SK-N-SH treated with all-trans-retinoic acid at 6 μM for 48 hours (cell line): ENCODE results near the gene SLC25A2.
A peak's percentile ranks its signal among the peaks of the same experiment; 100 is the strongest.
"Not testable (repeated sequence)": the region's sequence is repeated elsewhere in the genome, so short reads cannot be mapped to it uniquely, and the experiment has no call there.

Experiments
- ATAC-seq: fragments of 200-7000 bp; cut with Tn5 transposase; 3 replicates; pipeline ENCODE4 v1.9.1; 2020; ENCODE audit warnings: mild to moderate bottlenecking, moderate library complexity
- ARNTL ChIP-seq: fragments of 450-650 bp; formaldehyde crosslinking; IDR thresholded peaks from 2 replicates; pipeline ENCODE4 v1.5.0; 2020; ENCODE audit warnings: low read depth, mild to moderate bottlenecking, moderate library complexity, borderline replicate concordance
- BACH2 ChIP-seq: fragments of 250-450 bp; sonication (Bioruptor Pico); IDR thresholded peaks from 2 replicates; pipeline ENCODE4 v1.9.0; 2021; ENCODE audit warnings: mild to moderate bottlenecking, borderline replicate concordance
- ESRRG ChIP-seq: fragments of 250-450 bp; sonication (Bioruptor Pico); IDR thresholded peaks from 2 replicates; pipeline ENCODE4 v1.6.1; 2021; ENCODE audit warnings: mild to moderate bottlenecking
- OSR1 ChIP-seq: fragments of 250-450 bp; sonication (Bioruptor Pico); IDR thresholded peaks from 2 replicates; pipeline ENCODE4 v1.8.0; 2022; ENCODE audit warnings: moderate library complexity, mild to moderate bottlenecking, inconsistent platforms
- PPARA ChIP-seq: fragments of 250-450 bp; sonication (Bioruptor Pico); IDR thresholded peaks from 2 replicates; pipeline ENCODE4 v1.5.0; 2020; ENCODE audit warnings: mild to moderate bottlenecking, borderline replicate concordance
- RARB ChIP-seq: fragments of 250-450 bp; sonication (Bioruptor Pico); IDR thresholded peaks from 2 replicates; pipeline ENCODE4 v1.8.0; 2021; ENCODE audit warnings: mild to moderate bottlenecking, moderate library complexity
- SNAI2 ChIP-seq: fragments of 250-450 bp; sonication (Bioruptor Pico); IDR thresholded peaks from 2 replicates; pipeline ENCODE4 v1.5.0; 2020; ENCODE audit warnings: mild to moderate bottlenecking, moderate library complexity
- TCF4 ChIP-seq: fragments of 250-450 bp; sonication (Bioruptor Pico); IDR thresholded peaks from 2 replicates; pipeline ENCODE4 v1.8.0; 2021; ENCODE audit warnings: mild to moderate bottlenecking, moderate library complexity, borderline replicate concordance
- TOX ChIP-seq: fragments of 250-450 bp; sonication (Bioruptor Pico); IDR thresholded peaks from 2 replicates; pipeline ENCODE4 v1.8.0; 2021; ENCODE audit warnings: mild to moderate bottlenecking, moderate library complexity, borderline replicate concordance
- ZC3H10 ChIP-seq: fragments of 250-450 bp; sonication (Bioruptor Pico); IDR thresholded peaks from 2 replicates; pipeline ENCODE4 v1.5.1; 2021; ENCODE audit warnings: mild to moderate bottlenecking, moderate library complexity
- ZFP3 ChIP-seq: fragments of 250-450 bp; sonication (Bioruptor Pico); IDR thresholded peaks from 2 replicates; pipeline ENCODE4 v1.5.0; 2020; ENCODE audit warnings: mild to moderate bottlenecking, moderate library complexity
- ZFP30 ChIP-seq: fragments of 450-650 bp; formaldehyde crosslinking; IDR thresholded peaks from 2 replicates; pipeline ENCODE4 v1.5.0; 2022; ENCODE audit warnings: mild to moderate bottlenecking, moderate library complexity
- ZNF565 ChIP-seq: fragments of 450-650 bp; formaldehyde crosslinking; conservative IDR thresholded peaks from 2 replicates; pipeline ENCODE4 v1.5.0; 2020; ENCODE audit warnings: low read depth, mild to moderate bottlenecking, moderate library complexity
- ZNF8 ChIP-seq: fragments of 450-650 bp; formaldehyde crosslinking; IDR thresholded peaks from 2 replicates; pipeline ENCODE4 v1.5.0; 2020; ENCODE audit warnings: mild to moderate bottlenecking, moderate library complexity
- TF ChIP-seq, protein P1 (sequence below): fragments of 250-450 bp; sonication (Bioruptor Pico); IDR thresholded peaks from 2 replicates; pipeline ENCODE4 v1.5.0; 2020; ENCODE audit warnings: mild to moderate bottlenecking, moderate library complexity
- TF ChIP-seq, protein P2 (sequence below): fragments of 250-450 bp; sonication (Bioruptor Pico); IDR thresholded peaks from 2 replicates; pipeline ENCODE4 v1.5.1; 2020; ENCODE audit warnings: low read depth, mild to moderate bottlenecking, moderate library complexity
- TF ChIP-seq, protein P3 (sequence below): fragments of 250-450 bp; sonication (Bioruptor Pico); IDR thresholded peaks from 2 replicates; pipeline ENCODE4 v1.8.0; 2020; ENCODE audit warnings: mild to moderate bottlenecking, moderate library complexity, borderline replicate concordance
- TF ChIP-seq, protein P4 (sequence below): fragments of 250-450 bp; sonication (Bioruptor Pico); IDR thresholded peaks from 2 replicates; pipeline ENCODE4 v1.5.1; 2021; ENCODE audit warnings: mild to moderate bottlenecking, moderate library complexity
- TF ChIP-seq, protein P5 (sequence below): fragments of 250-450 bp; sonication (Bioruptor Pico); IDR thresholded peaks from 2 replicates; pipeline ENCODE4 v1.8.0; 2021; ENCODE audit warnings: low read depth, mild to moderate bottlenecking, moderate library complexity, borderline replicate concordance

SLC25A2 gene

DNA sequence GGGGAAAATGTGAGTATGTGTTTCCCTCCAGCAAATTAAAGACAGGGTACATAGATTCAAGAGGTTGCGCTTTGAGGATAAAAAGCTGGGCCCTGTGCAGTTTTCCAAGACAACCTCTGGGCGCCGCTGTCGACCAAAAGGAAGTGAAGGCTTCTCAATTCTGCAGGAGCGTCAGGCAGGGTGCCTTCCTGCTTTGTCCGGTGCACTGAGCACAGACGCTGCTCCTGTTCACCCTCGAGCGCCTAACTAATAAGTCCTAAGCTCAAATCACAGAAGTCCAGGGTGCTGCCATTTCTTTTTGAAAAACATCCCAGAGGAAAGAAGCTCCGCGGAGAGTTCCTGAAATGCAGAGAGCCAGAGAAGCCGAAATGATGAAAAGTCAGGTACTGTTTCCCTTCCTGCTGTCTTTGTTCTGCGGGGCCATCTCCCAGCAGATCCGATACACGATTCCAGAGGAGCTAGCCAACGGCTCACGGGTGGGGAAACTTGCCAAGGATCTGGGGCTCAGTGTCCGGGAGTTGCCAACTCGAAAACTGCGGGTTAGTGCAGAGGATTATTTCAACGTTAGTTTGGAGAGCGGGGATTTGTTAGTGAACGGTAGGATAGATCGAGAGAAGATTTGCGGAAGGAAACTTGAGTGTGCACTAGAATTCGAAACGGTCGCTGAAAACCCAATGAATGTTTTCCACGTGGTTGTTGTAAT lies 46.2 kb upstream of the SLC25A2 start, which contains the start of gene PCDHGB1:
PCDHGB1 (plus strand) TSS at position 183 of the 703 bp plus-strand sequence; CDS start at position 345, 162 bp downstream.
- peak; percentile 27; the same call in 1 of the 3 replicates for ATAC-seq

DNA sequence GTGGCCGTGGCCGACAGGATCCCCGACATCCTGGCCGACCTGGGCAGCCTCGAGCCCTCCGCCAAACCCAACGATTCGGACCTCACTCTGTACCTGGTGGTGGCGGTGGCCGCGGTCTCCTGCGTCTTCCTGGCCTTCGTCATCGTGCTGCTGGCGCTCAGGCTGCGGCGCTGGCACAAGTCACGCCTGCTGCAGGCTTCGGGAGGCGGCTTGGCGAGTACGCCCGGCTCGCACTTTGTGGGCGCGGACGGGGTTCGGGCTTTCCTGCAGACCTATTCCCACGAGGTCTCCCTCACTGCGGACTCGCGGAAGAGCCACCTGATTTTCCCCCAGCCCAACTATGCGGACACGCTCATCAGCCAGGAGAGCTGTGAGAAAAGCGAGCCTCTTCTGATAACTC lies 42.2 kb upstream of the SLC25A2 start:
- ATAC-seq, result not testable (repeated sequence)

More for the DNA sequence above, 46.2 kb upstream of the SLC25A2 start, which contains the start of gene PCDHGB1:
- TF ChIP-seq ZNF565 (CRISPR knock-in tag) (no peak), RARB (CRISPR knock-in tag) (no peak), TOX (no peak), ZFP3 (CRISPR knock-in tag) (no peak), BACH2 (CRISPR knock-in tag) (no peak), TCF4 (CRISPR knock-in tag) (no peak), ZNF8 (CRISPR knock-in tag) (no peak), ZFP30 (CRISPR knock-in tag) (no peak), ZC3H10 (CRISPR knock-in tag) (no peak), OSR1 (no peak), SNAI2 (CRISPR knock-in tag) (no peak)
- TF ChIP-seq, protein P1, sequence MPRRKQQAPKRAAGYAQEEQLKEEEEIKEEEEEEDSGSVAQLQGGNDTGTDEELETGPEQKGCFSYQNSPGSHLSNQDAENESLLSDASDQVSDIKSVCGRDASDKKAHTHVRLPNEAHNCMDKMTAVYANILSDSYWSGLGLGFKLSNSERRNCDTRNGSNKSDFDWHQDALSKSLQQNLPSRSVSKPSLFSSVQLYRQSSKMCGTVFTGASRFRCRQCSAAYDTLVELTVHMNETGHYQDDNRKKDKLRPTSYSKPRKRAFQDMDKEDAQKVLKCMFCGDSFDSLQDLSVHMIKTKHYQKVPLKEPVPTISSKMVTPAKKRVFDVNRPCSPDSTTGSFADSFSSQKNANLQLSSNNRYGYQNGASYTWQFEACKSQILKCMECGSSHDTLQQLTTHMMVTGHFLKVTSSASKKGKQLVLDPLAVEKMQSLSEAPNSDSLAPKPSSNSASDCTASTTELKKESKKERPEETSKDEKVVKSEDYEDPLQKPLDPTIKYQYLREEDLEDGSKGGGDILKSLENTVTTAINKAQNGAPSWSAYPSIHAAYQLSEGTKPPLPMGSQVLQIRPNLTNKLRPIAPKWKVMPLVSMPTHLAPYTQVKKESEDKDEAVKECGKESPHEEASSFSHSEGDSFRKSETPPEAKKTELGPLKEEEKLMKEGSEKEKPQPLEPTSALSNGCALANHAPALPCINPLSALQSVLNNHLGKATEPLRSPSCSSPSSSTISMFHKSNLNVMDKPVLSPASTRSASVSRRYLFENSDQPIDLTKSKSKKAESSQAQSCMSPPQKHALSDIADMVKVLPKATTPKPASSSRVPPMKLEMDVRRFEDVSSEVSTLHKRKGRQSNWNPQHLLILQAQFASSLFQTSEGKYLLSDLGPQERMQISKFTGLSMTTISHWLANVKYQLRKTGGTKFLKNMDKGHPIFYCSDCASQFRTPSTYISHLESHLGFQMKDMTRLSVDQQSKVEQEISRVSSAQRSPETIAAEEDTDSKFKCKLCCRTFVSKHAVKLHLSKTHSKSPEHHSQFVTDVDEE (CRISPR knock-in tag), result no peak
- TF ChIP-seq, protein P2, sequence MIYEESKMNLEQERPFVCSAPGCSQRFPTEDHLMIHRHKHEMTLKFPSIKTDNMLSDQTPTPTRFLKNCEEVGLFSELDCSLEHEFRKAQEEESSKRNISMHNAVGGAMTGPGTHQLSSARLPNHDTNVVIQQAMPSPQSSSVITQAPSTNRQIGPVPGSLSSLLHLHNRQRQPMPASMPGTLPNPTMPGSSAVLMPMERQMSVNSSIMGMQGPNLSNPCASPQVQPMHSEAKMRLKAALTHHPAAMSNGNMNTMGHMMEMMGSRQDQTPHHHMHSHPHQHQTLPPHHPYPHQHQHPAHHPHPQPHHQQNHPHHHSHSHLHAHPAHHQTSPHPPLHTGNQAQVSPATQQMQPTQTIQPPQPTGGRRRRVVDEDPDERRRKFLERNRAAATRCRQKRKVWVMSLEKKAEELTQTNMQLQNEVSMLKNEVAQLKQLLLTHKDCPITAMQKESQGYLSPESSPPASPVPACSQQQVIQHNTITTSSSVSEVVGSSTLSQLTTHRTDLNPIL (CRISPR knock-in tag), result no peak
- TF ChIP-seq, protein P3, sequence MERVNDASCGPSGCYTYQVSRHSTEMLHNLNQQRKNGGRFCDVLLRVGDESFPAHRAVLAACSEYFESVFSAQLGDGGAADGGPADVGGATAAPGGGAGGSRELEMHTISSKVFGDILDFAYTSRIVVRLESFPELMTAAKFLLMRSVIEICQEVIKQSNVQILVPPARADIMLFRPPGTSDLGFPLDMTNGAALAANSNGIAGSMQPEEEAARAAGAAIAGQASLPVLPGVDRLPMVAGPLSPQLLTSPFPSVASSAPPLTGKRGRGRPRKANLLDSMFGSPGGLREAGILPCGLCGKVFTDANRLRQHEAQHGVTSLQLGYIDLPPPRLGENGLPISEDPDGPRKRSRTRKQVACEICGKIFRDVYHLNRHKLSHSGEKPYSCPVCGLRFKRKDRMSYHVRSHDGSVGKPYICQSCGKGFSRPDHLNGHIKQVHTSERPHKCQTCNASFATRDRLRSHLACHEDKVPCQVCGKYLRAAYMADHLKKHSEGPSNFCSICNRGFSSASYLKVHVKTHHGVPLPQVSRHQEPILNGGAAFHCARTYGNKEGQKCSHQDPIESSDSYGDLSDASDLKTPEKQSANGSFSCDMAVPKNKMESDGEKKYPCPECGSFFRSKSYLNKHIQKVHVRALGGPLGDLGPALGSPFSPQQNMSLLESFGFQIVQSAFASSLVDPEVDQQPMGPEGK (CRISPR knock-in tag), result no peak
- TF ChIP-seq, protein P4, sequence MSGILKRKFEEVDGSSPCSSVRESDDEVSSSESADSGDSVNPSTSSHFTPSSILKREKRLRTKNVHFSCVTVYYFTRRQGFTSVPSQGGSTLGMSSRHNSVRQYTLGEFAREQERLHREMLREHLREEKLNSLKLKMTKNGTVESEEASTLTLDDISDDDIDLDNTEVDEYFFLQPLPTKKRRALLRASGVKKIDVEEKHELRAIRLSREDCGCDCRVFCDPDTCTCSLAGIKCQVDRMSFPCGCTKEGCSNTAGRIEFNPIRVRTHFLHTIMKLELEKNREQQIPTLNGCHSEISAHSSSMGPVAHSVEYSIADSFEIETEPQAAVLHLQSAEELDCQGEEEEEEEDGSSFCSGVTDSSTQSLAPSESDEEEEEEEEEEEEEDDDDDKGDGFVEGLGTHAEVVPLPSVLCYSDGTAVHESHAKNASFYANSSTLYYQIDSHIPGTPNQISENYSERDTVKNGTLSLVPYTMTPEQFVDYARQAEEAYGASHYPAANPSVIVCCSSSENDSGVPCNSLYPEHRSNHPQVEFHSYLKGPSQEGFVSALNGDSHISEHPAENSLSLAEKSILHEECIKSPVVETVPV (CRISPR knock-in tag), result no peak

DNA sequence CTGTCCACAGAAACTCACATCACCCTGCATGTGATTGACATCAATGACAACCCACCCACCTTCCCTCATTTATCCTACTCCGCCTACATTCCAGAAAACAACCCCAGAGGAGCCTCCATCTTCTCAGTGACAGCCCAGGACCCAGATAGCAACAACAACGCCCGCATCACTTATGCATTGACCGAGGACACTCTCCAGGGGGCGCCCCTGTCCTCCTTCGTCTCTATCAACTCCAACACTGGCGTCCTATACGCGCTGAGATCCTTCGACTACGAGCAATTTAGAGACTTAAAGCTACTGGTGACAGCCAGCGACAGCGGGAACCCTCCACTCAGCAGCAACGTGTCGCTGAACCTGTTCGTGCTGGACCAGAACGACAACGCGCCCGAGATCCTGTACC lies 41.5 kb upstream of the SLC25A2 start:
- ATAC-seq, result no peak
- TF ChIP-seq ZC3H10 (CRISPR knock-in tag) (no peak), BACH2 (CRISPR knock-in tag) (no peak), TCF4 (CRISPR knock-in tag) (no peak), ZNF565 (CRISPR knock-in tag) (no peak), ARNTL (no peak), RARB (CRISPR knock-in tag) (no peak), ZNF8 (CRISPR knock-in tag) (no peak), ESRRG (CRISPR knock-in tag) (no peak), PPARA (CRISPR knock-in tag) (no peak), ZFP30 (CRISPR knock-in tag) (no peak)
- TF ChIP-seq, protein P4 (CRISPR knock-in tag), result no peak
- TF ChIP-seq, protein P2 (CRISPR knock-in tag), result no peak
- TF ChIP-seq, protein P1 (CRISPR knock-in tag), result no peak
- TF ChIP-seq, protein P5, sequence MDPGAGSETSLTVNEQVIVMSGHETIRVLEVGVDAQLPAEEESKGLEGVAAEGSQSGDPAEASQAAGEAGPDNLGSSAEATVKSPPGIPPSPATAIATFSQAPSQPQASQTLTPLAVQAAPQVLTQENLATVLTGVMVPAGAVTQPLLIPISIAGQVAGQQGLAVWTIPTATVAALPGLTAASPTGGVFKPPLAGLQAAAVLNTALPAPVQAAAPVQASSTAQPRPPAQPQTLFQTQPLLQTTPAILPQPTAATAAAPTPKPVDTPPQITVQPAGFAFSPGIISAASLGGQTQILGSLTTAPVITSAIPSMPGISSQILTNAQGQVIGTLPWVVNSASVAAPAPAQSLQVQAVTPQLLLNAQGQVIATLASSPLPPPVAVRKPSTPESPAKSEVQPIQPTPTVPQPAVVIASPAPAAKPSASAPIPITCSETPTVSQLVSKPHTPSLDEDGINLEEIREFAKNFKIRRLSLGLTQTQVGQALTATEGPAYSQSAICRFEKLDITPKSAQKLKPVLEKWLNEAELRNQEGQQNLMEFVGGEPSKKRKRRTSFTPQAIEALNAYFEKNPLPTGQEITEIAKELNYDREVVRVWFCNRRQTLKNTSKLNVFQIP (CRISPR knock-in tag), result no peak
